GM23248 (cell line): ENCODE measurements around the gene NAB1.

Experiments
- EZH2 ChIP-seq: fragments of 200-600 bp; sonication (generic); IDR thresholded peaks from 2 replicates; pipeline ENCODE4 v1.6.1; 2018; ENCODE audit warnings: antibody characterized with exemption, mild to moderate bottlenecking; ENCODE audit not compliant: insufficient read depth, poor library complexity, severe bottlenecking
- EZH2phosphoT487 ChIP-seq: fragments of 200-600 bp; sonication (generic); IDR thresholded peaks from 2 replicates; pipeline ENCODE4 v1.6.1; 2018; ENCODE audit warnings: antibody characterized with exemption, moderate library complexity, mild to moderate bottlenecking, low read depth; ENCODE audit not compliant: insufficient read depth

GRCh38 chr2:190736355-190736754 is 87.5 kb downstream of the NAB1 start:
- TF ChIP-seq EZH2 (no peak), EZH2phosphoT487 (no peak)
